HCT116 (cell line): ENCODE results near the gene ITIH6. TPM values are rescaled to one million over a fixed set of nuclear protein-coding genes. Genes with fewer than 3 reads are reported as not detected.

Experiments used
- ATAC-seq: fragments of 200-7000 bp; cut with Tn5 transposase; 2 replicates; pipeline ENCODE4 v1.9.1; 2020; ENCODE audit warnings: mild to moderate bottlenecking, moderate library complexity
- BruUV-seq: library from RNA; stranded (reverse); fragments of 400-500 nt; replicated peaks from 2 replicates; lab custom pipeline; 2021; lab: Mats Ljungman, UMichigan
- CTCF ChIA-PET: fragments of 300-600 bp; sonication (Branson Sonifier 250); formaldehyde crosslinking; loops from one replicate; lab custom pipeline; 2021; ENCODE audit warnings: antibody characterized with exemption; lab: Charles Lee
- POLR2A ChIA-PET: fragments of 300-600, 350-600 bp; sonication (Branson Sonifier 250); formaldehyde crosslinking; loops from one replicate; lab custom pipeline; 2021; ENCODE audit warnings: antibody characterized with exemption; lab: Charles Lee
- RAD21 ChIA-PET, 2 experiments: fragments of 300-600 bp; sonication (Branson Sonifier 250); formaldehyde crosslinking; loops; one replicate each; lab custom pipeline; 2023; ENCODE audit warnings: low total read pairs in 2 of 2; ENCODE audit not compliant: uncharacterized antibody in 2 of 2, unreplicated experiment in 2 of 2, low non-redundant PET in 1 of 2; lab: Charles Lee
- DNase-seq: peaks from one replicate; pipeline ENCODE4 v3.0.0-alpha.2; 2010; ENCODE audit warnings: low read depth, low spot score
- H2AFZ ChIP-seq: fragments of 200-600 bp; shearing (Covaris generic), sonication (generic); 2 replicates; pipeline ENCODE4 v1.6.1; 2017; ENCODE audit warnings: low read depth, mixed run types, mixed read lengths, antibody characterized with exemption, low read length; ENCODE audit not compliant: poor library complexity, severe bottlenecking
- H3K27ac ChIP-seq: 2 replicates; pipeline ENCODE4 v1.5.1; 2012; ENCODE audit warnings: low read depth, low read length
- H3K27me3 ChIP-seq: fragments of 200-600 bp; sonication (generic); 2 replicates; pipeline ENCODE4 v1.6.1; 2016; ENCODE audit warnings: mixed run types, low read length, mixed read lengths; ENCODE audit not compliant: insufficient read depth
- H3K36me3 ChIP-seq, 2 experiments: fragments of 200-500 bp in 1 of 2; fragments of 200-600 bp in 1 of 2; sonication (Bioruptor generic) in 1 of 2; sonication (generic) in 1 of 2; 2 replicates each; pipeline versions ENCODE4 v1.5.1 to v1.6.1; 2014 to 2016; ENCODE audit warnings: low read length in 2 of 2, inconsistent platforms in 1 of 2, mixed read lengths in 1 of 2, mixed run types in 1 of 2; ENCODE audit not compliant: insufficient read depth in 2 of 2, control insufficient read depth in 1 of 2
- H3K4me1 ChIP-seq, 2 experiments: fragments of 200-600 bp in 1 of 2; sonication (generic) in 1 of 2; 2 replicates each; pipeline versions ENCODE4 v1.5.1 to v1.6.1; 2012 to 2017; ENCODE audit warnings: low read length in 2 of 2, inconsistent platforms in 1 of 2, mild to moderate bottlenecking in 1 of 2, mixed read lengths in 1 of 2, mixed run types in 1 of 2, moderate library complexity in 1 of 2; ENCODE audit not compliant: insufficient read depth in 2 of 2, control insufficient read depth in 1 of 2
- H3K4me2 ChIP-seq: fragments of 200-600 bp; sonication (generic); 2 replicates; pipeline ENCODE4 v1.6.1; 2017; ENCODE audit warnings: mixed run types, low read length, mixed read lengths
- H3K4me3 ChIP-seq, 2 experiments: fragments of 200-600 bp in 1 of 2; sonication (generic) in 1 of 2; replicated peaks in 1 of 2; 2 replicates each; pipeline ENCODE4 v1.5.1; 2011 to 2016; ENCODE audit warnings: low read length in 2 of 2, control low read depth in 1 of 2, low read depth in 1 of 2, mild to moderate bottlenecking in 1 of 2, mixed read lengths in 1 of 2, mixed run types in 1 of 2
- H3K79me2 ChIP-seq: fragments of 200-600 bp; sonication (generic); 2 replicates; pipeline ENCODE4 v1.6.1; 2017; ENCODE audit warnings: mild to moderate bottlenecking, mixed run types, low read length, moderate library complexity, mixed read lengths; ENCODE audit not compliant: insufficient read depth
- H3K9ac ChIP-seq: fragments of 200-600 bp; sonication (generic); 2 replicates; pipeline ENCODE4 v1.6.1; 2016; ENCODE audit warnings: low read length, mixed read lengths
- H3K9me2 ChIP-seq: fragments of 200-600 bp; sonication (generic), shearing (Covaris generic); 2 replicates; pipeline ENCODE4 v1.6.1; 2017; ENCODE audit warnings: mixed run types, mild to moderate bottlenecking, moderate library complexity; ENCODE audit not compliant: insufficient read depth
- H3K9me3 ChIP-seq, 2 experiments: fragments of 200-500 bp in 1 of 2; fragments of 200-600 bp in 1 of 2; sonication (Bioruptor generic) in 1 of 2; sonication (generic) in 1 of 2; 2 replicates each; pipeline ENCODE4 v1.6.1; 2014 to 2017; ENCODE audit warnings: low read length in 2 of 2, mixed read lengths in 2 of 2, inconsistent platforms in 1 of 2, low read depth in 1 of 2, mild to moderate bottlenecking in 1 of 2, mixed run types in 1 of 2, moderate library complexity in 1 of 2; ENCODE audit not compliant: control insufficient read depth in 1 of 2, insufficient read depth in 1 of 2
- H4K20me1 ChIP-seq: fragments of 200-600 bp; sonication (generic), shearing (Covaris generic); 2 replicates; pipeline ENCODE4 v1.6.1; 2017; ENCODE audit warnings: mixed run types, mild to moderate bottlenecking, moderate library complexity; ENCODE audit not compliant: insufficient read depth
- ATF3 ChIP-seq: IDR thresholded peaks from 2 replicates; pipeline ENCODE4 v1.6.1; 2012
- CBX3 ChIP-seq: IDR thresholded peaks from 2 replicates; pipeline ENCODE4 v1.6.1; 2012; ENCODE audit warnings: low read depth
- CEBPB ChIP-seq: IDR thresholded peaks from 2 replicates; pipeline ENCODE4 v1.6.1; 2012; ENCODE audit warnings: low read depth
- EGR1 ChIP-seq: IDR thresholded peaks from 2 replicates; pipeline ENCODE4 v1.6.1; 2012; ENCODE audit warnings: low read depth
- ELF1 ChIP-seq: IDR thresholded peaks from 2 replicates; pipeline ENCODE4 v1.6.1; 2012; ENCODE audit warnings: low read depth, borderline replicate concordance
- EZH2 ChIP-seq: fragments of 200-600 bp; sonication (generic); IDR thresholded peaks from 2 replicates; pipeline ENCODE4 v1.6.1; 2017; ENCODE audit warnings: antibody characterized with exemption, mixed run types
- EZH2phosphoT487 ChIP-seq: fragments of 200-600 bp; IDR thresholded peaks from 2 replicates; pipeline ENCODE4 v1.6.1; 2018; ENCODE audit warnings: antibody characterized with exemption, borderline replicate concordance
- FOSL1 ChIP-seq: IDR thresholded peaks from 2 replicates; pipeline ENCODE4 v1.6.1; 2012; ENCODE audit warnings: low read depth
- JUND ChIP-seq: IDR thresholded peaks from 2 replicates; pipeline ENCODE4 v1.6.1; 2012
- POLR2A ChIP-seq: IDR thresholded peaks from 2 replicates; pipeline ENCODE4 v1.7.0; 2011; ENCODE audit warnings: borderline replicate concordance; ENCODE audit not compliant: insufficient read depth, insufficient read length; ENCODE audit errors: extremely low read depth
- POLR2AphosphoS5 ChIP-seq: IDR thresholded peaks from 2 replicates; pipeline ENCODE4 v1.6.1; 2011; ENCODE audit warnings: mild to moderate bottlenecking, low read depth, low read length, moderate library complexity
- RAD21 ChIP-seq: IDR thresholded peaks from 2 replicates; pipeline ENCODE4 v1.6.1; 2012; ENCODE audit warnings: low read depth, mild to moderate bottlenecking
- SP1 ChIP-seq: IDR thresholded peaks from 2 replicates; pipeline ENCODE4 v1.6.1; 2012; ENCODE audit warnings: low read depth
- SRF ChIP-seq: IDR thresholded peaks from 2 replicates; pipeline ENCODE4 v1.6.1; 2012; ENCODE audit warnings: low read depth
- TCF7L2 ChIP-seq: IDR thresholded peaks from 2 replicates; pipeline ENCODE4 v1.7.0; 2011; ENCODE audit warnings: borderline replicate concordance, inconsistent platforms; ENCODE audit not compliant: insufficient read depth, insufficient read length; ENCODE audit errors: extremely low read depth
- YY1 ChIP-seq: IDR thresholded peaks from 2 replicates; pipeline ENCODE4 v1.6.1; 2011; ENCODE audit warnings: low read length, low read depth, moderate library complexity, mild to moderate bottlenecking; ENCODE audit not compliant: insufficient replicate concordance; ENCODE audit errors: extremely low read depth
- ZBTB33 ChIP-seq: IDR thresholded peaks from 2 replicates; pipeline ENCODE4 v1.6.1; 2011; ENCODE audit warnings: mild to moderate bottlenecking, low read length, moderate library complexity; ENCODE audit not compliant: insufficient replicate concordance; ENCODE audit errors: extremely low read depth
- intact Hi-C: fragments of 100-400 bp; cut with micrococcal nuclease; formaldehyde crosslinking; loops from 2 replicates; pipeline ENCODE4 v1.10.0; 2022
- total RNA-seq: library from RNA; stranded (reverse); gene quantifications from one replicate; pipeline ENCODE4 v1.2.1, GENCODE V29; 2021; ENCODE audit not compliant: unreplicated experiment

The ITIH6 gene
- total RNA-seq, 1 experiment from 2014 or later = not detected

GRCh38 chrX:54711735-54712134 is 86.3 kb downstream of the ITIH6 start:
- Histone ChIP-seq H3K36me3 (no peaks in the 10 kb centered on the region), H3K9ac (no peak overlapping the region), H3K9me3 (no peaks in the 10 kb centered on the region), H2AFZ (no peak overlapping the region), H3K27me3 (no peaks in the 10 kb centered on the region), H3K79me2 (no peaks in the 10 kb centered on the region), H3K4me3 (no peak overlapping the region), H3K9me2 (no peaks in the 10 kb centered on the region), H4K20me1 (no peaks in the 10 kb centered on the region), H3K4me2 (no peak overlapping the region), H3K27ac (no peak overlapping the region), H3K4me1 (peaks cover 0 to 13% of the 10 kb centered on the region in 2 experiments; a peak in 3 of 4 replicates)
- intact Hi-C loops = no loop called here
- CTCF ChIA-PET = no interaction called here
- no peak for DNase-seq
- RAD21 ChIA-PET = no interaction called here
- no TSS peak for BruUV-seq
- no peak for ATAC-seq
- POLR2A ChIA-PET = no interaction called here
- no peak for TF ChIP-seq TCF7L2
- TF ChIP-seq POLR2AphosphoS5 = no peak
- TF ChIP-seq ELF1 = no peak
- no peak for TF ChIP-seq SP1
- no peak for TF ChIP-seq EGR1
- TF ChIP-seq SRF = no peak
- TF ChIP-seq EZH2 = no peak
- no peak for TF ChIP-seq ZBTB33
- no peak for TF ChIP-seq FOSL1
- no peak for TF ChIP-seq ATF3
- TF ChIP-seq YY1 = no peak
- TF ChIP-seq EZH2phosphoT487 = no peak
- no peak for TF ChIP-seq POLR2A
- no peak for TF ChIP-seq CEBPB
- TF ChIP-seq JUND = no peak
- TF ChIP-seq RAD21 = no peak
- TF ChIP-seq CBX3 = no peak
